GM19240 (cell line): ENCODE data around the gene CHPT1.
A peak's percentile ranks its signal among the peaks of the same experiment; 100 is the strongest.

Experiments
- DNase-seq: peaks from one replicate; pipeline ENCODE4 v3.0.0; 2011; ENCODE audit warnings: low spot score; ENCODE audit not compliant: insufficient read length

The CHPT1 gene

GRCh38 chr12:101761350-101761749 lies 63.9 kb downstream of the CHPT1 start:
- no peak for DNase-seq

DNA sequence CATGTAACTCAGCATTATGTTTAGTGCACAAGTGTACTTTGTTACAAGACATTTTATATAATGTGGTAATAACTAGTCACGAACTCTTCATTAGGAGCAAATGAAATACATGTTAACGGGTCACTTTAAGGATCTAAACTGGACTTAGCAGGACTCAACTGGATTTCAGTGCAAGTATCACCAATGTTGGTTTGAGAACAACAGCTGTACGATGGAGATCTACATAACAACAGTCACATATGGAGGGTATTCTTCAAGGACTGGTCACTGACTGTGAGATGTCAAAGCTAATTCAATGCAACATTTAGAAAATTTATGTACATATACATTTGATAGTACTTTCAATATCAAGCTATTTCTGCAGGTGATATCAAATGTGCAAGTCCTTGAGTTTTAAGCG lies 64.3 kb downstream of the CHPT1 start:
- DNase-seq: no peak

GRCh38 chr12:101763246-101763931 lies 65.9 kb downstream of the CHPT1 start:
- no peak for DNase-seq

- no peak for DNase-seq
These were observed 66.8 kb downstream of the CHPT1 start for GRCh38 chr12:101764051-101764792.

GRCh38 chr12:101767537-101767936 lies 70.1 kb downstream of the CHPT1 start:
- DNase-seq: no peak

DNA sequence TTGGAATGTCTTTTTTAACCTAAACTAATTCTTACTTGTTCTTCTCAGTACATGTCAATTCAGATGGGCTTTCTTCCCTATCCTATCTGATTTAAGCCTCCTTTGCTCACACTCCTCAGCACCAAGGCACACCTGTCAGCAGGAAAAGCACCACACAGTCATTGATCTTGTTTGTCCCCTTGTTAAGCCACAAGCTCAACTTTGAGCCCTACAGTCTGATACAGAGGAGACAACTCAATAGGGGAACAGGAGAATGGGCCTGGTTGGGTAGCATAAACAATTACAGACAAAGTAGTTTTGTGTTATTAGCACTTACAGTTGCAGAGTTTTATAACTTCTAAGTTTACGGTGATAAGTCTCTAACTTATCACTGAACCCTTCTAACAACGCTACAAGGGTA lies 71.3 kb downstream of the CHPT1 start:
- DNase-seq: no peak

GRCh38 chr12:101769865-101770264 lies 72.4 kb downstream of the CHPT1 start:
- DNase-seq: no peak

- no peak for DNase-seq
These were observed 74.8 kb downstream of the CHPT1 start for GRCh38 chr12:101772012-101772775.

DNA sequence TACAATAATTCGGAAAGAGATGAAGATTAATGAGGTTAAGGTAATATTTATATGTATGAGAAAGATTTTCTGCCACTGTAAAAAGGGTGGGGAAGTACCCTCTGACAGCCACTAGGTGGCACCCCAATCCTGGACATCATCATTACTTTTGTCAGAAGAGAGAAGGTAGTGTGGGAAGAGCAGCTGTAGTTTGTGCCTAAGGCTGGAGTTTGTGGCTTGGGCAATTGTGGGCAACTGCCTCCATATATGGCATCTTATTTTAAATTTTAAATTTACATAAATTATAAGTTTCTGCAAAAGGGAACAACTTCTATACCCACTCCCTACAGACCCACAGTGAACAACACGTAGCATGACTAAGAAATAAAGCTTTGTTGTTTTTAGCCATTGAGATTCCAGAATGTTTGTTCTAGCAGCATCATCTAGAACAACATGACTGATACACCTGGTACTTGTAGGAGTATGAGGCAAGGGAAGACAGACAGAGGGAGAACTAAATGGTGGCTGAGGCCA lies 76.3 kb downstream of the CHPT1 start:
- DNase-seq: peak; percentile 25

- DNase-seq: no peak
These were observed 78.4 kb downstream of the CHPT1 start for GRCh38 chr12:101775816-101776215.

DNA sequence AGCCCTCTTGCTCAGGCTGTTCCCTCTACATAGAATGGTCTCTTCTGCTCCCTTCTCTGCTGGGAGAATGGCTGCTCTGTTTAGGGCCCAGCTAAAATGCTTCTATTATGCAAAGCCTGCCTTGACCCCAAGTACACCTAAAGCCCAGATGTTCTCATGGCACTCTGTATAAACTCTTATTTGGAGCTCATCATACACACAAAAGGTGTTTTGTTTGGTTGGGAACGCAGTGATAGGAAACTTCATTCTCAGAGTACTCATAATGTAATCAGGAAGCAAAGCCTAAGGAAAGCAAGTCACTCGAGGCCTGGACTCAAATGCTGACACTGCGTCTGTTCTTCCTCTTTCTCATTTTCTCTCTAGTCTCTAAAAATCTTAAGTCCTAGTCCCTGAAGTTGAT lies 80.0 kb downstream of the CHPT1 start:
- DNase-seq: no peak

DNA sequence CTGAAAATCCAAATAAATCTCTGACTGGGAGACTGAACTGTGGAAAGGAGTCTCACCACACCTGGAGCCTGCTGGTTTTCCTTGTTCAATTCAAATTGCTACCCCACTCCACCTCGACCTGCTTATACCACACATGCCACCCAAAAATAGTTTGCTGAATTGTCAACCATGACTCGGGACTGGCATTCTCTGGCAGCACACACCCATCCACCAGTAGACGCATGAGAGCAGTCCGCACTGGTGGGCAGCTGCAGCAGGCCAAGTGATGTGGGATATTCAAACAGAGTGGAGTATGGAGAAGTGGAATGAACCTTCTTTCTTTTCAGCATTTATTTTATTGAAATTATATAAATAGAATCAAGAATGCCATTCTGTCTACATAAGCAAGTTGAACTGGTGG lies 80.5 kb downstream of the CHPT1 start:
- DNase-seq: no peak
